NCI-H2227 treated with DMSO at 0.1 percent for 48 hours (cell line): ENCODE data around the gene LRP6.
"Not testable (repeated sequence)": the region's sequence is repeated elsewhere in the genome, so short reads cannot be mapped to it uniquely, and the experiment has no call there.

ENCODE experiments used
- DNase-seq: peaks from one replicate; lab custom pipeline; 2025; lab: John Stamatoyannopoulos, UW

LRP6 gene

DNA sequence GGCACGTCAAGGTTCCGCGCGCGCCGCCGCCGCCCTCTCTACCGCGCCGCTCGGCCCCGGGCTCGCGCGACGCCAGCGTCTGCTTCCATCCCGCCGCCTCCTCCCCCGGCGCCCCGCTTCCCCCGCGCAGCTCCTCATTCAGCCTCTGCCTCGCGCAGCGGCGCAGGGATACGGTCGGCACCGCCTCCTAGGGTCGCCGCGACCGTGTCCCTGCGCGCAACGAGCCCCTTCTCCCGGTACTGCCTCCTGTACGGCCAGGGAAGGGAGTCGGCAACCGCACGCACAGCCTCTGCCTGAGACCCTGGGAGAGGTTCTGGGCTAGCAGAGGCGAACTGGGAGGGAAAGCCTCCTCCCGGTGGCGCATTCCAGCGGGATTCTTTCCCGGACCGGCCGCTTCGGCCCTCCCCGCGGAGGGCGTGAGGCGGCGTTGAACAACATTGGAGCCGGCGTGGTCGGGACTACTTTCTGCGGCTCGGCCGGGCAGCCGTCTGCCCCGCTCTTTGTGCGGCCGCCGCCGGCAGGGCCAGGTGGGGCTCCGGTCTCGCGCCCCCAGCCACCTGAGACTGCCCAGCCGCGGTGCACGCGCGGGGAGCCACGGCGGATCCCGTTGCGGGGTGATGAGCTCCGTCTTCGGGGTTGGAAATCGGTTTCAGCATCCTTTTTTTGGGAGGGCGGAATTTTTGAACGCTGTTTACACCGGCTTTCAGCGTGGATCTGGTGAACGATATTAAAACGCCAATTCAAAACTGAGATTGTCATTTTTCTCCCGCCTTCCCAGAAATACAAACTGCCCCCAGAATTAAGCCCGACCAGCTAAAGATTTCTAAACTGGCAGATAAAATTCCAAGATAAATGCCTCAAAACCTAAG lies at the start of gene LRP6:
Gene LRP6 (minus strand): TSS at position 172 of the 869 bp plus-strand sequence. CDS start 309 bp downstream, outside the sequence.
- DNase-seq, result peak; percentile 82

DNA sequence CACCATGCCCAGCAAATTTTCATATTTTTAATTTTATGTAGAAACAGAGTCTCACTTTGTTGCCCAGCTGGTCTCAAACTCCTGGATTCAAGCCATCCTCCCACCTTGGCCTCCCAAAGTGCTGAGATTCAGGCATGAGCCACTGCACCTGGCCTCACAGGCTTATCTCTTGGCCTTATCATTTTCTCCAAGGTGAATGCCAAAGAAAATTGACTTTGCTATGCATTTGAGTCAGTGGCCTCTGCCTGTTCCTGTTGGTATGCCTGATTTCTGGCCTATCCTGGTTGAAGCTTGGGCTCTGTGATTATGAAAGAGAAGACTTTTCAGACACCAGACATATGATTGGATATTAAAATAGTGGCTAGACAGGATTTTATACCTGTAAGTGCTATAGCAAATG lies 49.0 kb upstream of the LRP6 start:
- no peak for DNase-seq

DNA sequence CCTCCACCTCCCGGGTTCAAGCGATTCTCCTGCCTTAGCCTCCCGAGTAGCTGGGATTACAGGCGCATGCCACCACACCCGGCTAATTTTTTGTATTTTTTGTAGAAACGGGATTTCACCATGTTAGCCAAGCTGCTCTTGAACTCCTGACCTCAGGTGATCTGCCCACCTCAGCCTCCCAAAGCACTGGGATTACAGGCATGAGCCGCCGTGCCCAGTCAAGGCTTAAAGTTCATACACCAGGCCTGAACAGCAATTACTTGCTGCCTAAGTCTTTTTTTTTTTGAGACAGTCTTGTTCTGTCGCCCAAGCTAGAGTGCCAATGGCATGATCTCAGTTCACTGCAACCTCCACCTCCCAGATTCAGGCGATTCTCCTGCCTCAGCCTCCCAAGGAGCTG lies 43.9 kb upstream of the LRP6 start:
- DNase-seq, result not testable (repeated sequence)

DNA sequence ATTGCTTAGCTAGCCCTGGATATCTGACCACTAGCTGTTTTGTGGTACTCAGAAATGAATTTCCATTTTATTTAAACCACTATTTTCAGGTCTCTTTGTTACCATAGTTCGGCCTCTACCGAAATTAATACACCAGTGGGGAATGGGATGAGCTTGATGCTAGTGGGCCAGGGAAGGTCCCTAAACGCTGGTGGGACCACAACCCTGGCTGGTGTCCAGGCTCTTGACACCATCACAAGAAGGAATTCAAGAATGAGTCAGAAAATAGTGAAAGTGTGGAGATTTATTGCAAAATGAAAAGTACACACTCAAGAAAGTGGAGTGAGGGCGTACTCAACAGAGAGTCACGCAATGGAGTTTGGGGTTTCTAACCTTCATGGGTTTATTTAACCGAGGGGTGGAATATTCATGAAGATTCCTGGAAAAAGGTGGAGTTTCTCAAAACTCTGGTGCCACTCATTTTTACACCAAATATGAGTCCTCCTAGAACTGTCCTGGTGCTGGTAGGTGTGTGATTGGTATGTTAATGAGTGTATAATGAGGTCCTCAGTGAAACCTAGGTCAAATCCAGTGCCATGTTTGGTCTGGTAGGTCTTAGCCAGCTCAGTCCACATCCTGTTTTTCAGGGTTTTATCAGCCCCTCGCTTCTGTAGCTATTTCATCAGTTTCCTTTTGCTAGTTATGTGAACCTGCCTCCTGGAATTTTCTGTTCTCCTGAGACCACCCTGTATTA lies 38.9 kb upstream of the LRP6 start:
- DNase-seq, result no peak

DNA sequence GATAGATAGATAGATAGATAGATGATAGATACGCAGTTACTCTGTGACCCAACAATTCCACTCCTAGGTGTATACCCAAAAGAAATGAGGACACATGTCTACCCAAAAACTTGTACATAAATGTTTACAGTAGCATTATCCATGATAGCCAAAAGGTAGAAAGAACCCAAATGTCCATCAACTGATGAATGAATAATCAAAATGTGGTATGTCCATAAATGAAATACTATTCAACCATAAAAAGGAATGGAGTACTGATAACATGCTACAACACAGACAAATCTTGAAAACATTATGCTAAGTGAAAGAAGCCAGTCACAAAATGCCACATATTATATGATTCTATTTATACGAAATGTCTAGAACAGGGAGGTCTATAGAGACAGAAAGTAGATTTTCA lies 36.1 kb upstream of the LRP6 start:
- DNase-seq, result no peak

DNA sequence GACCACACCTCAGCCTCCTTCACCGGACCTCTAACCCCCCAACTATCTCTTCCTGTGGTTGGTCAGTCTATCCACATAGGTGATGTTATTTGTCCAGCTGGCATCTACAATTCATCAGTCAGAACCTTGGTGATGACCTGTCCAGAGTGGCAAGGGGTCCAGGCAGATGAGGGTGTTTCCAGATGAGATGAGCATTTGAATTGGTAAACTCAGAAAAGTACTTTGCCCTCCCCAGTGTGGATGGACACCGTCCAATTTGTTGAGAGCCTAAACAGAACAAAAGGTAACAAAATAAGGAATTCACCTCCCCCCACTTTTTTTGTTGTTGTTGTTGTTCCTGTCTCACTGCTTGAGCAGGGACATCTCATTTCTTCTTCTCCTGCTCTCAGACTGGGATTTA lies 34.3 kb upstream of the LRP6 start:
- no peak for DNase-seq

DNA sequence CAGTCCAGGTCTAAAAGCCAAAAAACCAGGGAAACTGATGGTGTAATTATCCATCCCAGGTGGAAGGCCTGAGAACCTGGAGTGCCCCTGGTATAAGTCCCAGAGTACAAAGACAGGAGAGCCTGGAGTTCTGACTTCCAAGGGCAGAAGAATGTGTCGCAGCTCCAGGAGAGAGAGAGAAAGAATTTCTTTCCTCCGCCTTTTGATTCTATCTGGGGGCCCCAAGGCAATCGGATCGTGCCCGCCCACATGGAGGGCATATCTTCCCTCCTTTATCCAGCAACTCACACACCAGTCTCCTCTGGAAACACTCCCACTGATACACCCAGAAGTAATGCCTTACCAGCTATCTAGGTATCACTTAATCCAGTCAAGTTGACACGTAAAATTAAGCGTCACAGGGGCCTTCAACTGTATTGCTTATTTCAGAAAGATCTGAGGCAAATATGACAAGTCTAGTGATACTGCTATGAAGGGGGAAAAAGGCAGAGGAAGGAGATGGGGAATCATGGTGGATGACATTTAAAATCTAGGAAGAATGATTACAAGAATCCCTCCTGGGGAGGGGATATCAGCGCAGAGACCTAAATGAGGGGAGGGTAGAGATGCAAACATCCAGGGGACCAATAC lies 30.5 kb upstream of the LRP6 start:
- DNase-seq, result no peak

DNA sequence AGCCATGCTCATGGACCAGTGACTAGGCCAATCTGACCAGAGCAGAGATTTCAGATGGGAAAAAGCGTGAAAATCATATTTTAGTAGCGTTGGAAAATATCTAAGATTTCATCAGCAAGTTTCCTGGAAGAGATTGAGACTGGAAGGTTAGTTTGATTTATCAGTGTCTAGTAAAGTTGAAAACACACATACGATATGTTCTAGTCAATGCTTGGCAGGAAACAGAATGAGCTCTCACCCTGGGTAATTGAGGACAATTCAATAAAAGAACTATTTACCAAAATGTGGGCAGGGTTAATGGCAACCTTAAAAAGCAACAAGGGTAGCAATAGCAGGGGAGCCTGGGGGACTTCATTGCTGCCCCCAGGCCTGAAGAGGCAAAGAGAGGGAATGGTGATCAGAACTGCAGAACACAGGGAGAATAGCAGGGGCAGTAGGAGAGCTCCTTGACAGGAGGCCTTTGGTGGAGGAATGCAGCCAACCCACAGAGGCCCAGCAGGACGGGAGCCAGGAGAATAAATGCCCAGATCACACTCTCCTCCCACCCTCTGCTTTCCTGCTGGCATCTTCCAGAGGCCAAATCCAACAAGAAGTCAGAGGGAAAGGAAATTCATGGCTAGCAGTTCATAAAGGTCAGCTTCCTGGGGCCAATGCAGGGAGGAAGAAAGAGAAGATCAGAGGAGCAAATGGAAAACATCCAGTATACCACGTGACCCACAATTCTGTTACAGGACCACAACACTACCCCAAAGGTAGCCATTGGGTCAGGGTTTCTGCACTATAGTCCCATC lies 27.6 kb upstream of the LRP6 start:
- DNase-seq, result no peak

DNA sequence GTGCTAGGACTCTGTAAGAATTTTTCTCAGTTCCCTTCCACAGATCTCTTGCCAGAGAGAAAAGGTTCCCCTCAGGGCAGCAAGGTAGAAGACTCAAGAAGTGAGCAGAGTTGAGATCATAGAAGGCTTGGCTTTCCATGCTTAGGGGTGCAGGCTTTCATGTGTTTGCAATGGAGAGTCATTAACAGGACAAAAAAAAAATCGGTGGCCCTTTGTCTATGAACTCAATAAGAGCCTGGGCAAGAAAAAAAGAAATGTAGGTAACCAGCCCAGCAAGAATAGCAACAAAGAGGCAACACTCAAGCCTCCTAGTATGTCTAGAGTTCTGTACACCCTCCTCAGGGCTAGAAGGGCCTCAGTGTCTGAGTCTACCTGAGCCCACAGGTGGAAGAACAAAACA lies 23.4 kb upstream of the LRP6 start:
- no peak for DNase-seq

DNA sequence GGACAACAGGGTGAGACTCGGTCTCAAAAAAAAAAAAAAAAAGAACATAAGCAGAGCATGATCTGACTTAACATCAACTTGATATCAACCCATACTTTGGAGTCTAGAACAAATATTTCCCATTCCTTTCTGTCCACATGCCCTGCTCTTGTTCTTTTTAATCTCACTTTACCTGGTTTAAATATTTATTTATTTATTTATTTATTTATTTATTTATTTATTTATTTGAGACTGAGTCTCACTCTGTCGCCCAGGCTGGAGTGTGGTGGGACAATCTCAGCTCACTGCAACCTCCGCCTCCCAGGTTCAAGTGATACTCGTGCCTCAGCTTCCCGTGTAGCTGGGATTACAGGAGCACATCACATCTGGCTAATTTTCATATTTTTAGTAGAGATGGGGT lies 19.6 kb upstream of the LRP6 start:
- DNase-seq, result no peak

DNA sequence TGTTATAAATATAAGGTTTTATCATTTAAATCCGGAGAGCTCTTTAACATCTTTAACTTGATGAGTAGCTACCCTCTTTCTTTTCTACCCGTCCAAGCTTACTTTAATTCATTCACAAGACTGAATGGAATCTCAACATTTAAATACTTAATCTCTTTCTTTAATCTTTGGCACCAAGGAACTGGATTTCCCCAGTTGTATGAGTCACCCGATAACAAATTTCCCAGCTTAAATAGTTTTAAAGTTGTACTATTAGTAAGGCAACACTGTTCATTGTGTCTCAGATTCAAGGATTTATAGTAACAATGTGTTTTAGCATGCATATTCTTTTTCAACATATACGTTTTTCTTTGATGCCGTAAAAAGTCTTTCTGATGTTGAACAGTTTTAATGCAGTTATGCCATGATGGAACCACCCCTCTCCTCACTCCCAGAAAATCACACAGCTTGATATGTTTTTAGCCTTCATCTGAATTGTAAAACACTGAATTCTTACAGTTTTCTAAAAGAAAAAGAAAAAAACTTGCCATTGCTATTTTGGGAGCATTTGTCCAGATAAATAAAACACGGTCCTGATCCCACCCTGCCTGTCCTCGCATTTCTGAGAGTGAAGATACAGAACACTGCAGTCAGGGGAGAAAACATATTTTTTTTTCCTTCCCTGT lies 16.0 kb upstream of the LRP6 start:
- DNase-seq, result no peak

DNA sequence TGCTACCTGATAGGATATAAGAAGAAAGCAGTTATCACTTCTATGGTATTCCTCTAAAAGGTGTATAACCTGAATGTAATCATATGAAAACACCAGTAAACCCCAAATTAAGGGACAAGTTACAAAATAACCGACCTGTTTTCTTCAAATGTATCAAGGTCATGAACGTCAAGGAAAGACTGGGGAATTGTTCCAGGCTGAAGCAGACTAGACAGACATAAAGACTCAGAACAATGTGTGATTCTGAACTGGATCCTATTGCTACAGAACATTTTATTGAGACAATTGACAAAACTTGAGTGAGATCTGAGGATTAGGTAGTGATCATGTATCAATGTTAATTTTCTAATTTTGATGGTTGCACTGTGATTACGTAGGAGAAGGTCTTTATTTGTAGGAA lies 15.4 kb upstream of the LRP6 start:
- no peak for DNase-seq

DNA sequence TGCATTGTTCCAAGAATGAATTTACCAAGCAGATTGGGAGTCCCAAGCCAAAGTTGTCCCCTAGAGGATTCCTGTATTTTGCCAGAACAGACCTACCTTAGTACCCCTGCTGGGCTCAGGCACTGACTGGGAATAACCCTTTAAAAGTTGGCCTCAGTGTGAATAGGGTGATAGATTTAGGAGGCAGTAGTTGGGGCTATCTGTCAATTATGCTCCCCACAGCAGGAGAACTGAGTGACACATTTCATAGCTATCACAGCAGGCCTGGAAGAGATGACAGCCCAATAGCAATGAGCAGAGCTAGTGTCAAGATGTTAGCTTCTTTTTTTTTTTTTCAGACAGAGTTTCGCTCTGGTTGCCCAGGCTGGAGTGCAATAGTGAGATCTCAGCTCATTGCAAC lies 14.3 kb upstream of the LRP6 start:
- DNase-seq, result no peak

DNA sequence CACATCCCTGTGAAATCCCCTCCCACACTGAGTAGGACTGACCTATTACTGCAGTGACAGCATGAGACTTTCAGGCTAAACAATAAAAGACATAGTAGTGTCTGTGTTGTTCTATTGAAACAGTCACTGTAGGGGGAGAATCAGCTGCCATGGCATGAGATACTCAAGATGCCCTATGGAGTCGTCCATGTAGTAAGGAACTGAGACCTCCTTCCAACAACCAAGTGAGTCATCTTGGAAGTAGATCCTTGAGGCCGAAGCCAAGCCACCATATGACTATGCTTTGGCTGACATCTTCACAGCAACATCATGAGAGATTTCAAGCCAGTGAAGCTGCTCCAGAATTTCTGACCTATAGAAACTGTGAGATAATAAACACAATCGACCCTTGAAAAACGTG lies 12.1 kb upstream of the LRP6 start:
- DNase-seq, result no peak

DNA sequence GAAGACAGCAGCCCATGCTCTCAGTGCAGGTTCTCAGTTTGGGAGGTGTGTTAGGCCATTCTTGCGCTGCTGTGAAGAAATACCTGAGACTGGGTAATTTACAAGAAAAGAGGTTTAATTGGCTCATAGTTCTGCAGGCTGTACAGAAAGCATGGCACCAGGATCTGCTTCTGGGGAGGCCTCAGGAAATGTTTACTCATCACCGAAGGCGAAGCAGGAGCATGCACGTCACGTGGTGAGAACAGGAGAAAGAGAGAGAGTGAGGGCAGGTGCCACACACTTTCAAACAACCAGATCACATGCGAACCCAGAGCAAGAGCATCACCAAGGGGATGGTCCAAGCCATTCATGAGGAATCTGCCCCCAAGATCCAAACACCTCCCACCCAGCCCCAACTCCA lies 9.0 kb upstream of the LRP6 start:
- no peak for DNase-seq

DNA sequence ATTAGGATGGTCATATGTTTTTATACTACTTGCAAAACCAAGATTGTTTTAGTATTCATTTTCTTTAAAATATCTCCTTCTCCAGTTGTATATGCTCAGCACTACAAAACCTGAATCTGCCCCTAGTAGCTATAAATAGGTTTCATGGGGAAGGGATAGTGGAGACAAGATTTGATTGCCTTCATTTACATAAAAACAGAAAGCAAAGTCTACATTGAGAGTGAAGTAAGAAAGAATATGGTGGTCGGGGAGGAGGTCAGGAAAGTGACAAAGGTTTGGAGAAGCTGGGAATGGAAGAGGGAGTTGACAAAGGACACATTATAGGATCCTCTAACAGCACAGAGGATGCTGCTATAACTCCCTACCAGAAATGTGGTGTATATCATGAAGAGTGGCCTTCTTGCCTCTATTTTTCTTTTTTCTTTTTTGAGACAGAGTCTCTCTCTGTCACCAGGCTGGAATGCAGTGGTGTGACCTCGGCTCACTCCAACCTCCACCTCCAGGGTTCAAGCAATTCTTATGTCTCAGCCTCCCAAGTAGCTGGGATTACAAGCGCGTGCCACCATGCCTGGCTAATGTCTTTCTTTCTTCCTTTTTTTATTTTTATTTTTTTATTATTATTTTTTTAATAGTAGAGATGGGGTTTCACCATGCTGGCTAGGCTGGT lies 6.6 kb upstream of the LRP6 start:
- no peak for DNase-seq

DNA sequence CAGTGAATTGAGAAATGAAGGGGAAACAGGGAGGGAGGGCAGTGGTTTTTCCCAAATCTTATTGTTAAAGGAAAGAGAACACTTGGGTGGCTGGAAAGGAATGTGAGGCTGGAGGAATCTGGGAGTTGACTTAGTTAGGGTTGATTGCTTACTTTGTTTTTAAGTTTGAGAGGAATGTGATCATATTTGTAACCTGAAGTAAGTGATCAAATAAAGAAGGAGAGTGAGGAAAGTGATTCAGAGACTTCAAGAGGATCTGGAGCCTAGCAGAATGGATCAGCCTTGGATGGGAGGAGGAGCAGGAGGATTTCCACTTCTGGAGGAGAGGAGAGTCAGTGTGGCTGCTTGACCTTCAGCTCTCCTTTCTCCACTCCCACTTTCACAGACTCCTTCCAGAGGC lies 6.0 kb upstream of the LRP6 start:
- no peak for DNase-seq

DNA sequence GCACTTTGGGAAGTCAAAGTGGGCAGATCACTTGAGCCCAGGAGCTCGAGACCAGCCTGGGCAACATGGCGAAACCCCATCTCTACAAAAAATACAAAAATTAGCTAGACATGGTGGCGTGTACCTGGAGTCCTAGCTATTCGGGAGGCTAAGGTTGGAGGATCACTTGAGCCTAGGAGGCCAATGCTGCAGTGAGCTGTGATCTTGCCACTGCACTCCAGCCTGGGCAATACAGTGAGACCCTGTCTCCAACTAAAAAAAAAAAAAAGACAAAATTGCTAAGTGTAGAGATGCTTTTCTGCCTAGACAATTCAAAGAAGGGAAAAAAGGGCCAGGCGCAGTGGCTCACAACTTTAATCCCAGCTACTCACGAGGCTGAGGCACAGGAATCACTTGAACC lies 3.4 kb upstream of the LRP6 start:
- DNase-seq, result no peak

DNA sequence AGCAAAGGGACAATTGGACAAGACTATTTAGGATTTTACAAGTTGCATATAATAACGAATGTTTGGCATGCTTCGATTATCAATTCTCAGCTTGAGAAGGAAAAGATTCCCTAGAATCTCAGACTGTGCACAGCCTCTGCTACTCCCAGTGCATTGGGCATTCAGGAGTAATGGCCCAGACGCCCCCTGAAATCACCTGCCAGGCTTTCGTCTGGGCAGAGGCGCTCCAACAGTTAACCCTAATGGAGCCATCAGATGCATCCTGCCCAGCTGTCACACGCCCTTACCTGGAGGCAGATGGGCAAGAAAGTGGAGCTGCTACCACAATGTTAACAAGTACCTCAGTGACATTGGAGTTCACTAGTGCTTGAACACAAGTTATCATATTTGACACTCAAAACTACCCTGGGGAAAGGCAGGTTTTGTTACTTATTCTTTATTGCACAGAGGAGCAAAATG lies 927 bp upstream of the LRP6 start:
- no peak for DNase-seq

DNA sequence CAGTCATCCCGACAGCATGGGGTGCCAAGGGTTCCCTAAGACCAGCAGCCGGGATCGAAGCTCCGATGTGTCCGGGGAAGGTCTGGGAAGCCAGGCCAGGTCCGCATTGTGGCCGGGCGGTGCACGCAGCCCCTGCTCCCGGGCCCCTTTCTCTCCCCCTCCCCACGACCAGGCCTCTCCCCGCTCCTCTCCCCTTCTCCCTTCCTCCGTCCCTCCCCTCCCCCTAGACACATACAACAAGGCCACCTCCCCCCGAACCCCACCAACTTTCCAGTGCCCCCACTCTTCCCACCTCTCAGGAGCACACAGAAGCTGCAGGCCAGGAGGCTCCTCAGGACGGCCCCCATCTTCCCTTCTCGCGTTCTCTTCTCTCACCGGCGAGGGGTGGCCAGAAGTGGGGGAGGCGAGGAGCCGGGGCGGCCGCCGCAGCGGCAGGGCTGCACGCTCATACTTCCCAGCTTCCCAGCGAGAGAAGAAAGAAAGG lies 413 bp downstream of the LRP6 start:
- DNase-seq, result no peak
